K562 (cell line): ENCODE data around the gene PDE11A.

Experiments
- ATF6 ChIP-seq: sonication (generic); formaldehyde crosslinking; IDR thresholded peaks from 2 replicates; pipeline ENCODE4 v1.4.0; 2020; ENCODE audit warnings: mild to moderate bottlenecking, missing genetic modification reagents
- CEBPG ChIP-seq, 3 experiments: fragments of 200-800 bp in 1 of 3; sonication (Bioruptor generic) in 1 of 3; sonication (generic) in 1 of 3; formaldehyde crosslinking in 1 of 3; IDR thresholded peaks in 2 of 3; conservative IDR thresholded peaks in 1 of 3; 2 replicates each; pipeline versions ENCODE4 v1.6.1 to v1.8.0; 2016 to 2022; ENCODE audit warnings: missing compliant biosample characterization in 2 of 3, missing genetic modification characterization in 2 of 3, mild to moderate bottlenecking in 1 of 3, missing genetic modification reagents in 1 of 3
- CEBPZ ChIP-seq: fragments of 150-350 bp; IDR thresholded peaks from 2 replicates; pipeline ENCODE4 v1.6.1; 2014; ENCODE audit warnings: low read depth, mild to moderate bottlenecking, low read length, borderline replicate concordance
- CHCHD3 ChIP-seq: fragments of 250-450 bp; sonication (Bioruptor Pico); IDR thresholded peaks from 2 replicates; pipeline ENCODE4 v2.1.2; 2022; ENCODE audit warnings: mild to moderate bottlenecking
- CREB5 ChIP-seq: fragments of 250-450 bp; sonication (Bioruptor Pico); IDR thresholded peaks from 2 replicates; pipeline ENCODE4 v1.5.0; 2020; ENCODE audit warnings: mild to moderate bottlenecking
- CTCF ChIP-seq, 3 experiments: IDR thresholded peaks in 2 of 3; conservative IDR thresholded peaks in 1 of 3; 2 replicates each; pipeline ENCODE4 v1.5.1; 2011 to 2012; ENCODE audit warnings: low read length in 3 of 3, mild to moderate bottlenecking in 3 of 3, control low read depth in 2 of 3, improper control_type of control experiment in 1 of 3, inconsistent platforms in 1 of 3, low read depth in 1 of 3, mixed read lengths in 1 of 3, moderate library complexity in 1 of 3; ENCODE audit not compliant: insufficient read depth in 2 of 3
- MEF2D ChIP-seq: conservative IDR thresholded peaks from 2 replicates; pipeline ENCODE4 v1.6.1; 2016; ENCODE audit warnings: low read depth, missing genetic modification characterization, missing compliant biosample characterization
- MLX ChIP-seq, 2 experiments: fragments of 450-650 bp in 1 of 2; sonication (generic) in 1 of 2; formaldehyde crosslinking; conservative IDR thresholded peaks; 2 replicates each; pipeline versions ENCODE4 v1.4.0 to v1.8.1; 2020 to 2022; ENCODE audit warnings: mild to moderate bottlenecking in 1 of 2, missing genetic modification reagents in 1 of 2
- REST ChIP-seq, 2 experiments: fragments of 450-650 bp; formaldehyde crosslinking in 1 of 2; IDR thresholded peaks; 2 replicates each; pipeline versions ENCODE4 v1.4.0 to v1.6.1; 2014 to 2020; ENCODE audit warnings: mild to moderate bottlenecking in 2 of 2, borderline replicate concordance in 1 of 2, low read depth in 1 of 2
- TAF1 ChIP-seq: IDR thresholded peaks from 2 replicates; pipeline ENCODE4 v1.6.1; 2011; ENCODE audit warnings: mild to moderate bottlenecking, low read length, moderate library complexity; ENCODE audit not compliant: insufficient read depth, control insufficient read depth, severe bottlenecking; ENCODE audit errors: extremely low read depth
- ZNF3 ChIP-seq: fragments of 250-450 bp; sonication (Bioruptor Pico); IDR thresholded peaks from 2 replicates; pipeline ENCODE4 v1.5.0; 2021; ENCODE audit warnings: mild to moderate bottlenecking, moderate library complexity
- ZNF398 ChIP-seq: fragments of 250-450 bp; sonication (Bioruptor Pico); IDR thresholded peaks from 2 replicates; pipeline ENCODE4 v1.8.0; 2021; ENCODE audit warnings: moderate library complexity, mild to moderate bottlenecking, inconsistent platforms
- ZNF444 ChIP-seq: fragments of 250-450 bp; sonication (Bioruptor Pico); IDR thresholded peaks from 2 replicates; pipeline ENCODE4 v1.4.0; 2020; ENCODE audit warnings: mild to moderate bottlenecking, moderate library complexity

- TF ChIP-seq TAF1 = no peak
- TF ChIP-seq ZNF398 (CRISPR knock-in tag) = no peak
- no peak for TF ChIP-seq CTCF (IDR thresholded peaks at IDR 0.05 in 2 of 3, conservative IDR thresholded peaks at IDR 0.05 in 1 of 3; ENCODE audit: insufficient read depth in 2 of 3, low read depth in 1 of 3, low read length in 3 of 3)
- no peak for TF ChIP-seq MLX (CRISPR knock-in tag; conservative IDR thresholded peaks at IDR 0.05)
- TF ChIP-seq CEBPG (CRISPR knock-in tag; IDR thresholded peaks at IDR 0.05) = no peak
- TF ChIP-seq CEBPG (tag; conservative IDR thresholded peaks at IDR 0.05 in 1 of 2, IDR thresholded peaks at IDR 0.05 in 1 of 2) = no peak
- no peak for TF ChIP-seq CHCHD3 (CRISPR knock-in tag)
- TF ChIP-seq MEF2D (tag) = no peak
- no peak for TF ChIP-seq ATF6
- no peak for TF ChIP-seq ZNF3 (CRISPR knock-in tag)
- no peak for TF ChIP-seq CEBPZ
- TF ChIP-seq CREB5 (CRISPR knock-in tag) = no peak
- no peak for TF ChIP-seq ZNF444 (CRISPR knock-in tag)
- TF ChIP-seq REST (IDR thresholded peaks at IDR 0.05; ENCODE audit: borderline replicate concordance) = no peak
- TF ChIP-seq REST (CRISPR knock-in tag; IDR thresholded peaks at IDR 0.05; ENCODE audit: low read depth) = no peak
Measured at GRCh38 chr2:177688844-177689243, 383.7 kb downstream of the PDE11A start.
